ENCODE measurements around the gene EXOC1.
A peak's percentile ranks its signal among the peaks of the same experiment; 100 is the strongest.
"Not testable (repeated sequence)": the region's sequence is repeated elsewhere in the genome, so short reads cannot be mapped to it uniquely, and the experiment has no call there.

The EXOC1 gene

DNA sequence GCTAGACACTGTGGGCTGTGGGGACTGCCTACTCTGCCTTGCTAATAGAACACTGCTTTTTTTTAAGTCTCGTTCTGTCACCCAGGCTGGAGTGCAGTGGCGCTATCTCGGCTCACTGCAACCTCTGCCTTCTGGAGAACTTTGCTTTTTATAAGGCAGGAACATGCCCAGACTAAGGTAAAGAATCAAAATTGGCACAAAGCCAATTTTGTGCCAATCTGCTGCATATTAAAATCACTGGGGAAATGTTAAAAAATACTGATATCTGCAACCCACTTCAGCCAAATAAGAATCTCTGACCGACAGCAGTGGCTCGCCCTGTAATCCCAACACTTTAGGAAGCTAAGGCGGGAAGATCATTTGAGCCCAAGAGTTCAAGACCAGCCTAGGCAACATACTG lies 58.8 kb downstream of the EXOC1 start:
- no peak for DNase-seq

DNA sequence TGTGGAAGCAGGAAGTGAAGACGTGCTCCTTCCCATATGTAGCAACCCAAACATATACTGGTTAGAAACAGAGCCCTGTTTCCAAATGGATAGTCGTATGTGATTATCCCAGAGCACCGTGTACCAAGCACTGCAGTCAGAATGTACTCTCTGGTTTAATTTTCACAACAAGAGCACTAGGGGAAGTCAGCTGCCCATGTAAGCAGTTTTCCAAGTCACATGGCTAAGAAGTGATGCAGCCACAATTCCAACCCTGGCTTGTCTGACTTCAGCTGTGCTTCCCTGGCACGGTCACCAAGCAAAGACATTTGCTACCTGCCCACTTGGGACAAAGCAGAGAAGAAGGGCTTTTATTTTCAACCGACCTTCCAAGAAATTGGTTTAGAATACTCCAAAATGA lies 67.1 kb downstream of the EXOC1 start:
- no peak for DNase-seq

DNA sequence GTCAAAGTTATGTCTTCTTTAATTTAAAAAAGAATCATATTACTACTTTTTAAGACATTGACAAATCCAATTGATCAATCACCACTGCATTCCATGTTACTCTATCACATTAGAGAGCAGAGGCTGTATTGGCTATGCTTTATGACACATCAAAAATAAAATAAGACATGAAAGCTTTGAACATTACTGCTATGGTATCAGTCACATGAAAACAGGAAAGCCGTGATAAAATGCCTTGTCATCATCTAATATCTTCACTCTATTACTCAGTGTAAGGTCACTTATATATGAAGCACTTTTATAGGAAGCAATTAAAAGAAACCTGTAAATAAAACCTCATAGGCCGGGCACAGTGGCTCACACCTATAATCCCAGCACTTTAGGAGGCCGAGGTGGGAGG lies 67.6 kb downstream of the EXOC1 start:
- DNase-seq = no peak

DNA sequence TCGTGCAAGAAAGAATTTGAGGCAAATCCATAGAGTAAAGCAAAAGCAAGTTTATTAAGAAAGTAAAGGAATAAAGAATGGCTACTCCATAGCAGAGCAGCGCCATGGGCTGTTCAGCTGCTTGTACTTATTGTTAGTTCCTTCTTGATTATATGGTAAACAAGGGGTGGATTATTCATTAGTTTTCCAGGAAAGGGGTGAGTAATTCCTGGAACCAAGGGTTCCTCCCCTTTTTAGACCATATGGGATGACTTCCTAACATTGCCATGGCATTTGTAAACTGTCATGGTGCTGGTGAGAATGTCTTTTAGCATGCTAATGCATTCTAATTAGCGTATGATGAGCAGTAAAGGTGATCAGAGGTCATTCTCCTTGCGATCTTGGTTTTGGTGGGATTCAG lies 71.8 kb downstream of the EXOC1 start:
- DNase-seq = no peak

DNA sequence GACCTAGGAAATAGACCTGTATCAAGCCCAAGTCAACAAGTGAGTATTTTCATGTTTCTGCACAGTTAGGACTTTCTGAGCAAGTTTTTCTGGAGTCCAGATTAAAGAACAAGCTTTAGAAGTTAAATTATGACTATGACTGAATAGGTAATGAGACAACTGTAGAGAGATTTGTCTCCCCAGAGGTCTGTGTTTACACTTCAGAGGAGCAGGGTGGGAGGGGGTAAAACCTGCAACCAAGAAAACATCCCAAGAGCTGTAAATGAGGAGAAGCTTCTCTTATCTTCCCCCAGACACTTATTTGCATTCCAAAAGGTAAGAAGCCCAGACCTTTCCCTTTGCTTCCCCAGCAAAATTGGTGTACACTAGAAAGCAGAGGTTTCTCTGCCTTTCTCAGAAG lies 73.2 kb downstream of the EXOC1 start:
- DNase-seq = no peak

DNA sequence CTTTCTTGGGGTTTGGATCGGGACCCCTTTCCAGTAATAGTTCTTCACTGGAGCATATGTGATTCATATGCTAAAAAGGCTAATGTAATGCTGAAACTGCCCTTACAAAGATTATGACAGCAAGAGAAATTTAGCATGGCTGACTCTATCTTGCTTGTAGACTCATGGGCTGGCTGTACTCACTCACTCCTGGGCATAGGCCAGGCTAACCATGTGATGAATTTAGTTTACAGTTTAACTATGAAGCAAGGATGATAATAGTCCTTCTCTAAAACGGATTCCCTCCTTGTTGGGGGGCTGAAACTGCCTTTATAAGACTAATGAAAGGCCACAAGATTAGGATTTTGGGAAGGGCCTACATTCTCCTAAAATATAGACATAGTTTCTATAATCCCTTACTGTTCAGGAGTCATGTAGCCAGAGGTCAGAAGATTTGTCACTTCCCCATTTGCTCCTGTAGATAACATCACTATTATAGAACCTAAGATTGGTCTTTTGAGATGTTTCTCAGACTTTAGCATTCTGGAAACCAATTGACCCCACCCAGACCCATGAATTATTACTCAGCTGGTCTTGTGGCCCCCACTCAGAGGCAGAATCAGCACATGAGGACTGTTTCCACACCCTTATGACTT lies 74.5 kb downstream of the EXOC1 start:
- no peak for DNase-seq

DNA sequence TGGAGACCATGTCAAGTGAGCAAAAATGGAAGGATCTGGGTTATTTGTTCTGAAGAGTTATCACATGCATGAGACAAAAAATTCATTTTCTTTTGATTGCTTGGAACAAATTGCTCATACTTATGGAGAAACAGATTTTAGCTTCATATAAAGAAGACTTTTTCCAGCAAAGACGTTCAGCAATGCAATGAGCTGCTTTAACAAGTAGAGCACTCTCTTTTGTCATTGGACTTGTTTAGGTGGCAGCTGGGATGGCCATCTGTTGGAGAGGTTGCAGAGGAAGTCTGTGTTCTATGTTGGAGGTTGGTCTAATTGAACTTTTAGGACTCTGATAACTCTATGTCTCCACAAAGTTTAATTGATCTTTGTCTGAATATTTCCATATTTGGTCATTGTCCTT lies 75.4 kb downstream of the EXOC1 start:
- DNase-seq = no peak

DNA sequence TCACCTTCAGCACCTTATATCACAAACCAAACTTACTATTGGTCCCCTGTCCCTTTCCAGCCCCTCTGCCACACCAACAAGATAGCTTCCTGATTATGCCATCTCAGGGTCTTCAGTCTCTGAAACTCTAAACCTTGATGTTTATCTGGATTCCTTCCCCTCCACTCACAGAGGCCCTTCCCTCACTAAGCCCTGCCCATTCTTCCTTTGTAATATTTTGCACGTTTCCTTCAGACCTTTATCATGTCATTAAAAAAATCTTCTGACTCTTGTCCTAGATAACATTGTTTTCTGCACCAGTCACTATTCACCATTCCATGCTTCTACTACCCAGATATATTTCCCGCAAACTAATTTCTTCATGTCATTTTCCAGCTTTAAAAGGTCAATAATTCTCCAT lies 77.6 kb downstream of the EXOC1 start:
- DNase-seq = no peak

DNA sequence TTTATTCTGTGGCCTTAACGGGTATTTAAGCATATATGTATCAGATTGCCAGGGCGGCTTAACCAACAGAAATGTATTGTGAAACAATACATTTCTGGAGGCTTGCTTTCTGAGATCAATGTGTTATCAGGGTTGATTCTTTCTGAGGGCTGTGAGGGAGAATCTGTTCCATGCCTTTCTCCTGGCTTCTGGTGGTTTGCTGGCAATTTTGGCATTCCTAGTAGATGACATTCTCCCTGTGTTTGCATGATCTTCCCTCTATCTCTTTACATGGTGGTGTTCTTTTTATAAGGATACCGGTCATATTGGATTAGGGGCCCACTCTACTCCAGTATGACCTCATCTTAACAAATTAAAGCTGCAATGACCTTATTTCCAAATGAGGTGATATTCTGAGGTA lies 78.4 kb downstream of the EXOC1 start:
- DNase-seq = no peak

DNA sequence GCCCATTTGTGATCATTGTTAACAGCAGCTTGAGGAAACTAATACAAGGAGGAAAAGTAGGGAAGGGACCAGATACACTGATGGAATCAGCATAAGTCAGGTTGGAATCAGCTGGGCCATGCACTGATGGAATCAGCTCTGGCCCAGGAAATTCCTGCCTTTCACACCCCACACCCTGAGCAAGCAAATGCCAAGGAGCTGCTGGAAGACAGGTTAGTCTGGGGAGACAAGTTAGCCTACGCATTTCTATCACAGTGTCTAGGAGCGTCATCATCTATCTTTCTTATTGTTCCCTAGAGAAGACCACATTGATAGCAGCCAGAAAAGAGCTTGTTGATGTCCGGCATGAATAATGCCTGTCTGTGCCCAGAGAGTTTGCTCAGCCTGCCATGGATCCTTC lies 79.1 kb downstream of the EXOC1 start:
- DNase-seq = no peak

DNA sequence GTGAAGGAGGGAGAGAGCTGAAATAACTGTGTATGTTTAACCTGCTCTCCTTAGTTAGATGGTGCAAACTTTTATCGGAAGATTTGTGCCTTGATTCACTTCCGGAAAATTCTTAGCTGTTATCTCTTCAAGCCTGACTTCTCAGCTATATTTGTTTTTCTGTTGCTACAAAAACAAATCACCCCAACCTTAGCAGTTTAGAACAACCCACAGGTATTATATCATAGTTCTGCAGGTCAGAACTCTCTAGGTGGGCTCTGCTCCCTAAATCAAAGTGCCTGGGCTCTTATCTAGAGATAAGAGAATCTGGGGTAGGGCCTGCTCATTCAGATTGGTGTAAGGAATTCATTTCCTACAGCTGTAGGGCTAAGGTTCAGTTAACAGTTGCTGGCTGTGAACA lies 80.2 kb downstream of the EXOC1 start:
- no peak for DNase-seq

DNA sequence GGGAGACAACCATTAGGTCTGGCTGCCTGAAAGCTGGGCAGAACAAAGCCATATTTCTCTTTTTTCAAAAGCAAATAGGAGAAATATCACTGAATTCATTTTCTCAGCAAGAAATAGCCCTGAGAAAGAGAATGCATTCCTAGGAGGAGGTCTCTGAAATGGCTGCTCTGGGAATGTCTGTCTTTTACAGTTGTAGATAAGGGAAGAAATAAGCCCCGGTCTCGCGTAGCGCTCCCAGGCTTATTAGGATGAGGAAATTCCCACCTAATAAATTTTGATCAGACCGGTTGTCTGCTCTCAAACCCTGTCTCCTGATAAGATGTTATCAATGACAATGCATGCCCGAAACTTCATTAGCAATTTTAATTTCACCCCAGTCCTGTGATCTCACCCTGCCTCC lies 82.5 kb downstream of the EXOC1 start:
- DNase-seq = not testable (repeated sequence)

DNA sequence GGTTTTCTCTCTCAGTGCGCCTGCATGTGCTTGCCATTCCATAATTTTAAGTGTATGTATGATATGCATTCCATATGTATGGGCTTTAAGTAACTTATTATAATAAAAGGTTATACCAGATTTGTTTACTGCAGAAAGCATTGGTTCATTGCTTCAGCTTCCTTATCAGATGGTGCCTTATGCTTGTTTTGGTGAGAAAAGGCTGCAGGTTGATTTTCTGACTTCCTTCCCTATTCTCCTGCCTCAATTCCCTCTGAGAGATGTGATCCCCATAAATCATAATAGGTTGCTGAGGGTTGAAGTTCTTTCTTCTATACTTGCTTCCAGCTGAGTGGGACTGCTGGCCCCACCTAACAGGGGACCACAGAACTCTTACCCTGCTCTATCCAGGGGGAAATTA lies 85.0 kb downstream of the EXOC1 start:
- DNase-seq = no peak

DNA sequence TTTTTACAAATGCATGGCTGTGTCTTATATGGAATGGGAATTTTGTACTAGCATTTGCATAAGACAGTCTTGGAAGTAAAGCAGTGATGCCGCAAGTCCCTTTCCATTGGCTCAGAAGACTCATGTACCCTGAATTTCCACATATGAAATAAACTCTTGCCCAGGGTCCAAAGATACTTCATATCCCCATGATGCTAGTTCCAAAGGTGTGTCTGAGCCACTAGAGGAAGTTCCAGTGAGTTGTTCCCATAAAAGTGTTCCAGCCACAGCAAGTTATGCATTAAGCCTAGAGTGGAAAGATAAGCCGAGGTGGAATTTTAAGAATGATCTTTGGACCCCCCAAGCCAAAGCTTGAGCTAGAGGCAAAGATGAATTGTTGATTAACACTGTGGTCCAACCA lies 86.0 kb downstream of the EXOC1 start:
- DNase-seq = no peak

DNA sequence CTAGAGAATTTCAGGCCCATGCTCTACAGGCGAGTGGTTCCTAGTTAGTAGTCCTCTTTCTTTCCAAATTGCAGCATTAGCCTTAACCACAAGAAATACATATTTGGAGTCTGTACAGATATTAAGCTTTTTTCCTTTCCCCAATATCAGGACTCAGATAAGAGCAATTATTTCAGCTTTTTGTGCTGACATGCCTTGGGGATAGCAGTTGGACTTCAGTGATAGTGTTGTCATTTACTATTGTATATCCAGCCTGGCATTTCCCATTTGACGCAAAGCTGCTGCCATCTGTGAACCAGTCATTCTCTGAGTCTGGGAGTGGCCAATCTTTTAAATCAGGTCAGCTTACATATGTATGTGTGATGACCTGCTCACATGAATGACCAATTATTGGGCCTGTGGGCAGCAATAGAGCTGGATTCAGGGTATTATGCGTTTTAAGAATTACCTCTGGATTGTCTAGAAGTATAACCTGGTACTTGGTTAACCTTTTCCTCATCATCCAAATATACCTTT lies 88.5 kb downstream of the EXOC1 start:
- DNase-seq = no peak

DNA sequence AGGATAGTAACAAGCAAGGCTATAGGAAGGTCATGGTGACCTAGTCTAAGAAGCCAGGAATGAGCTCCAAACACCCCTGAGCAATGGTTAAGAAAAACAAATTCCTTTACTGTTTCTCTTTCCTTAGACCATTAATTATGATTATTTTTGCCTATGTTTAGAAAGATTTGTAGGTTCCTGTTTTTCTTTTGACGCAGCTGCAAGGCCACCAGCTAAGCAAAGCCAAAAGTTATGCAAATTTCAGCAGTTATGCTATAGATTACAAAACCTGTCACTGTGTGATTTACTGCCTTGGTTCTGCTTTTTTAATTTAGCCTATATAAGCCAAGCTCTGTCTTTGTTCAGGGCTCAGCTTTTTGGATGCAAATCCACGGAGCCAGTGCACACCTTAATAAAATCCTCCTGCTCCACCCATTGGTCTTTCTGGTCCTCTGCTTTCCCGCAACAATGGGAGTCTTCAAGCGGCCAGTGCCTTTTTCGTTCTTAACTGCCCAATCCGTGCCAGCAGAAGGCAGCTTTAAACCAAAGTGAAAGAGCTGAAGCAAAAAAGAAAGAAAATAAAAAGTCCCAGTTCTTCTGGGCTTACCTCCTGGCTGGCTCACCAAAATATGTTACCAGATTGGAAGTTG lies 93.9 kb downstream of the EXOC1 start:
- no peak for DNase-seq

DNA sequence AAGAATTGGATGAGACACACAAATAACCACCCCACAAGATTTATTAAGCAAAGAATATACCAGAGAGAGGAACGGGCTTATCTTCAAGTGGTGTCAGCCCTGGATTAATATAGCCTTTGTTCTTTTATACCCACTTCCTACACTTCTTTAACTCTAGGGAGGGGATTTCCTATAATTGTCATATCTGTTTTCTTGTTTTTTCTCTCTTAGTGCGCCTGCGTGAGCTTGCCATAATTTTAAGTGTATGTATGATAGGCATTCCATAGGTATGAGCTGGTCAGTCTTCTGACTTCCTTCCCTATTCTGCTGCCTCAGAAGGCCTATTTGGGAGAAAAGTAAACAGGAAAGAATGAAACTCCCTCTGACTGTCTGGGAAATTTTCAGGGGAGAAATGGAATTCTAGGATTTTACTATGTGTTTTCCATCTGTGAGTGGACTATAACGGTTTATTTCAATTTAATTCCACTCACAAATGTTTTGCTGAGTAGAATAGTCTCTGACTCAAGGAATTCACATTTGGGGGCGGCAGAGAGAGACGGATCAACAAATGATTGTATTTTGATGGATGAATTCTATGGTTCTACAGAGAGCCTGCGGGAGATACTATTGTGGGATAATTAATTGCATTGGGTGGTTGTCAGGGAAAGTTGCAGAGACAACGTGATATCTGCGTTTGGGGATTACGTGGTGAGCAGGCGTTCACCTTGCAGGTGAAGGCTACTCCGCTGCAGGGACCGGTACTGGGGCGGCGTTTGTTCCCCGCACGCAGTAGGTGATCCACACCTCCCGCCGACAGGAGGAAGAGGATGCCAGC lies 94.7 kb downstream of the EXOC1 start:
- DNase-seq = no peak

DNA sequence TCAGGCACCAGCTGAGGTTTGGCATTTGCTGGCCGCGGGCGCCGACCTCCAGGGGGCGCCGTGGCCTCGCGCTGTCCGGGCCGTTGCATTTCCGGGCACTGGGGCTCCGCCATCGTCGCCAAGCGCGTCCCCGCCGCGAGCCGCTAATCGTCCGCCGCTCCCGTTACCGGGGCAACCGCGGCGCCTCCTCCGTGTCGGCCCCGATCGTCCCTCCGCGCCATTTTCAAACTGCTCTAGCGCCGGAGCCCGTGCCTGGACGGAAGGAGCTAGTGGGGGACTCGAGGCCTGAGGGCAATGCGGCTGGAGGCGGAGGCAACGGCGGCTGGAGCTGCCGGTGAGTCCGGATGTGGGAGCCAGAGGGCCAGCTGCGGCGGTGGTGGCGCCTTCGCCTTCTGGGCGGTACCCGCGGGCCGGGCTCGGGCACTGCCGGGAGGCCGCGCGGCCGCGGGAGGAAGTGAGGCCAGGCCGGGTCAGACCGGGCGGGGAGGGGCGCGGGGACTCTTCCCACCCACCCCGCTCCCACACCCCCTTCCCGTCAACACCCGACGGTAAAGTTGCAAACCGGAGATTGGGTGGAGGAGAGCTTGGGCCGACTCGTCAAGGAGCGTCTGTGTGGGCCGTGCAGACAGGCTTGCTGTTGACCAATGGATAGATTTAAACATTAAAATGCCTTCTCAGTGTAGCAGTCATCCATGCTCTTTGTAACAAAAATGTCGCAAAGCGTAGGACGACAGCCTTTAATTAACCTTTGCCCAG lies 95.5 kb downstream of the EXOC1 start, which contains the start of gene CEP135:
CEP135 (plus strand) TSS at position 220 of the 756 bp plus-strand sequence. CDS start 3,186 bp downstream, outside the sequence.
- peak; percentile 78 for DNase-seq

DNA sequence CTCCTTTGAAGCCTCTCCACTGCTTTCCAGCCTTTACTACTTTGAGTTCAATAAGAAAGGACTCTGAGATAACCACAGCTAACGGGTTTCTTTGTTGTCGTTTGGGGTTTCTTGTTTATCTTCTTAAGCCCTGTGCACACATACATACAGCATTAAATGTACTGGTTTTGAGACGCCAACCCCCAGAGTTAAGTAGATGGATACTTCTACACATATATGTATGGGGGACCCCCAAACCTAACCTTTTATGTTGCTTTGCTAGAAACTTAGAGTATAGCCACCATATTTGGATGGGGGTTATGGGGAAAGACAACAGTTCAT lies 96.0 kb downstream of the EXOC1 start:
- DNase-seq = no peak

DNA sequence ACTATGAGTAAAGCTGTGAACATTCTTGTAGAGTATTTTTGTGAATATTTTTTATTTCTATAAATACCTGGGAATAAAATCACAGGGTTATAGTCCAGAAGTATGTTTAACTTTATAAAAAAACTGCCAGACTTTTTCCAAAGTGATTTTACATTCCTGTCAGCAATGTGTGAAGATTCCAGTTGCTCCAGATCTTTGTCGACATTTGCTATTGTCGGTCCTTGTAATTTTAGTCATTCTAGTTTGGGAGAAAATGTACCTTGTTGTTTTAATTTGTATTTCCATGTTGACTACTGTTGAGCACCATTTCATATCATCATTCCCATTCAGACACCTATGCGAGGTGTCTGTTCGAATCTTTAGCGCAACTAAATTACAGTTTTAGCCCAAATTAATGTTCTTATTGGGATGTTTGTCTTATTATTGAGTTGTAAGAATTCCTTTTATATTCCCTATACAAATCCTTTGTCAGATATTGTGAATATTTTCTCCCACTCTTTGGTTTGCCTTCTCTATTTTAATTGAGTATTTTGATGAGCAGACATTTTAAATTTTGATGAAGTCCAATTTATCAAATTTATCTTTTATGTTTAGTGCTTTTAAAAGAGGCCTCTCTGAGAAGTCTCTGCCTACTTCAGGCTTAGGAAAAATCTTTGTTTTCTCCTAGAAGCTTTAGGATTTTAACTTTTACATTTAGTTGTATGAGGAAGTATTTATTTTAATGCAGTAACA lies 97.9 kb downstream of the EXOC1 start:
- DNase-seq = no peak

Measured in NCI-H446 treated with DMSO at 0.1 percent for 48 hours (cell line).